ENCODE data around the gene UBN2.
"Not testable (repeated sequence)": the region's sequence is repeated elsewhere in the genome, so short reads cannot be mapped to it uniquely, and the experiment has no call there.

UBN2 gene

DNA sequence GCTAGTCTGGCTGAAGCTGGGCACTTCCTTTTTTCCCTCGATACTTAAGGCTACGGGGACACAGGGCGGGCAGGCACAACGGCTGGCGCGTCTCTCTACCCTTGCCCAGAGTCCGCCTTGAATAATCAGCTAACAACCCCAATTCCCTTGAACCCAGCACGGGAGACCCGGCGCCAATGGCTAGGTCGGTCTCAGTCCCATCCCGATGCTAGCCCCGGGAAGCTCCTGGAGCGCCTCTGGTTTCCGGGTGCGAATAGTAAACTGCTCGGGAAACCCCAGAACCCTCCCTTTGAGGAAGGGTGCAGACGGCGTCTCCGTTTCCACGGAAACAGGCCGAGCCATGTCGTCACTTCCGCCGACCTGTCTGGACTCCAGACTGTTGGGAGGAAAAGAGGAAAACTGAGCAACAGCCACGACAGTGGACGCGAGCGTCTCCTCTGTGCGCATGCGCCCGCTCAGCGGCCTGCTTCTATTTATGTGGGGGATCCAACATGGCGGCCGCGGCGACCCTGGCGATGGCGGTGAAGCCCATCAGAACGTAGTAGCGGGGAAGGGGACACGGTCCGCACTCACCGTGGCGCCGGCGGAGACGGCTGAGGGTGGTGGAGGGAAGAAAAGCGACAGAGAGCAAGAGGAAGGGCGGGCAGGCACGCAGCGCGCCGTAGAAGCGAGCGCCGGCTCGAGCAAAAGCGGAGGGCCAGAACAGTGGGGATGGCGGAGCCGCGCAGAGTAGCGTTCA is at the start of gene UBN2:
TSS of gene UBN2 (plus strand) at position 464 of the 739 bp plus-strand sequence. CDS start at position 712, 248 bp downstream.
- DNase-seq: peak; percentile 91 to 97

DNA sequence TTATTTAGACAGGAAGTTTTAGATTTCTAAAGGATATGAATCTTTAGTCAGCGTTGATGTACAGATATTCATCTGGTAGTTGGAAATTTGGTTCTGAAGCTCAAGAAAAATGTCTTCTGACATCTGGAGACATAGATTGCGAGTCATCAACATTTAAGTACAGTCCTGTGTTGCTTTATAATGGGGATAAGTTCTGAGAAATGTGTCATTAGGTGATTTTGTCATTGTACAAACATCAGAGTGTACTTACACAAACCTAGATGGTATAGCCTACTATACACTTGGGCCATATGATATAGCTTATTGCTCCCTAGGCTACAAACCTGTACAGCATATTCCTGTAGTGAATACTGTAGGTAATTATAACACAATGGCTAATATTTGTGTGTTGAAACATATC is 49.6 kb upstream of the UBN2 start:
- DNase-seq: no peak

DNA sequence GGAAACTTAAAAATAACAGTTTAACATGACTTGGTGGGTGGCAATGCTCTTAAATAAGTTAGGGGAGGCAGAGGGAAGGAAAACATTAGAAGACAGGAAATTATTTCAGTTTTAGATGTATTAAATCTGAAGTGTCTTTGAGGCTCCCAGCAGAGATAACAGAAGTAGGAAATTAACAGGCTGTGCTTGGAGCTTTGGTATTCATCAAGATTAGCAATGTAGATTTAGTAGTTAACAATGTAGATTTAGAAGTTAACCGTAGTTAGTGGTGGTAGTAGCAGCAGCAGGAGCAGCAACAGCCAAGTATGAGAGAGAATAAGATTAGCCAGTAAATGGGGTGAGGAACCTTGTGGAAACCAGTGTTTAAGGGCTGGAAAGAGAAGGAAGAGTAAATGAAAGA is 48.7 kb upstream of the UBN2 start:
- no peak for DNase-seq

DNA sequence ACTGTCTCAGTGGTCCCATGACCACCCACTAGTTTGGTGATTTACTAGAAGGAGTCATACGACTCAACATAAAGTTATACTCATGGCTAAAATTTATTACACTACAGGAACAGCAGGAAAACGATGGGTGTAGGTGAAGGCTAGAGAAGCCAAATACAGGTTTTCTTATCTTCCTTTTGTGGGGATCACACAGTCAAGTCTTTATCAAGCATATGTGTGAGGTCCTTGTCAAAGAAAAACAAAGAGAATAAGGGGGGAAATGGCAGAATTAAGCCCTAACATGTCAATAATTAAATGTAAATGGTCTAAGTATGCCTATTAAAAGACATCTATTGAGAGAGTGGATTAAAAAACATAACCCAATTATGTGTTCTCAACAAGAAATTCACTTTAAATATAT is 47.8 kb upstream of the UBN2 start:
- DNase-seq: no peak

DNA sequence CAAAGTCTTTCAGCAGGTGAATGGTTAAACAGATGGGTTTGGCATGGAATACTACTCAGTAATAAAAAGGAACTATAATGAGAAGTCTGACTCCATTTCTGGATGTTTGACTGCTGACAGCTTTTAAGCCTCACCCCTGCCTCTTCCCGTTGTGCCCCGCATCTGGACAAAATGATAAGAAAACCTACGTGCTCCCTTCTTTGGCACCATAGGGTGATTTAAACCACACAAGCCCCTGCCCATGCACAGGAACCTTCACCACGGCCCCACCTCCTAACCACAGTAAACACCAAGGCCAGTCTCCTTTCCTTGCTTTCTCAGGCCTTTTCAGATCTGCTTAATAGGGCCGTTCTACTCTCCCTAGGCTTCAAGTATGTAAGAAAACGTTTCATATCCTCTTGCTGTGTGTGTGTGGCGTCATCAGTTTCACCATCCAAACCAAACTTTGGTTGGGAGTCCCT is 47.1 kb upstream of the UBN2 start:
- no peak for DNase-seq

GRCh38 chr7:139186146-139186545 is 44.9 kb upstream of the UBN2 start:
- DNase-seq: no peak

DNA sequence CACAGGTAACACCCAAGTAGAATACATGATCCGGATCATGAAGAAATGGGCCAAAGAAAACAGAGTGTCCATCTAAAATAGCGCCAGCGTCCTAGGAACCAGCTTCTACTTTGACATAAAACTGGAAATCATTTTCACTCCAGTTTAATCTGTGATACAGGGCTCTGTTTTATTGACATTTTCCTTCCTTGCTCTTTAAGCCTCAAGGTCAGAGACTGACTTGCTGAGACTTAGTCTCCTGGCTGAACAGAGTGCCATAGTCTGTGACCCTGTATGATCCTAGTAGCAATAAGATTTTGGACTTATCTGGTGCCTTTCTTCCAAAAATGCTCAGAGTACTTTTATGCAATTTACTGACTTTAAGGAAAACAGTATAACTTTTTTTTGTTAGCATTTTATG is 41.7 kb upstream of the UBN2 start:
- DNase-seq: no peak

- DNase-seq: no peak
These were observed 38.9 kb upstream of the UBN2 start for GRCh38 chr7:139192014-139192706.

DNA sequence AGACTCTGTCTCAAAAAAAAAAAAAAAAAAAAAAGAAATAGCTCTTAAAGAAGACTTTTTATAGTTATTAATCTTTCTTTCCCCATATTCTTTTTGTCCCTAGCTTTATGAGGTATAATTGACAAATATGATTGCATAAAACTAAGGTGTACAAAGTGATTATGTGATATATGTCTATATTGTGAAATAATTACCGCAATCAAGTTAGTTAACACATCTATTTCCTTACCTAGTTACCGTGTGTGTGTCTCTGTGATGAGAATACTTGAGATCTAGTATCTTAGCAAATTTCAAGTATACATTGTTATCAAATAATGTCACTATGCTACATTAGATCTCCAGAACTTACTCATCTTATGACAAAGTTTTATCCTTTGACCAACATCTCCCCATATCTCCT is 30.7 kb upstream of the UBN2 start:
- DNase-seq: no peak

DNA sequence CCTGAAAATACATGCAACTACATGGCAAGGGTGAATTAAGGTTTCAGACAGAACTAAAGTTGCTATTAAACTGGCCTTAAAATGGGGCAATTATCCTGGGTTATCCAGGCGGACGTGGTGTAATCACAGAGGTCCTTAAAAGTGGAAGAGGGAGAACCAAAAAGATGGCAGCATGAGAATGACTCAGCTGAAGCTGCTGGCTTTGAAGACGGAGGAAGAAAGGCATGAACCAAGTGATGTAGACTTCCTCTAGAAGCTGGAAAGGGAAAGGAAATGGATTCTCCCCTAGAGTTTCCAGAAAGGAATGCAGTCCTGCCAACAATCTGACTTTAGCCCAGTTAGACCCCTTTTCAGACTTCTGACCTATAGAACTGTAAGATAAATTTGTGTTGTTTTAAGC is 27.0 kb upstream of the UBN2 start:
- DNase-seq: no peak

DNA sequence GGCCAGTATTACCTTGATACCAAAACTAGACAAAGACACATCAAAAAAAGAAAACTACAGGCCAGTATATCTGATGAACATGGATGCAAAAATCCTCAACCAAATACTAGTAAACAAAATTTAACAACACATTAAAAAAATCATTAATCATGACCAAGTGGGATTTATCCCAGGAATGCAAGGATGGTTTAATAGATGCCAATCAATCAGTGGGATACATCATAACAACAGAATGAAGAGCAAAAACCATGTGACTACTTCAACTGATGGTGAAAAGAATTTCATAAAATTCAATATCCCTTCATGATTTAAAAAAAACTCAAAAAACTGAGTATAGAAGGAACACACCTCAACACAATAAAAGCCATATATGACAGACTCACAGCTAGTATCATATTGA is 25.2 kb upstream of the UBN2 start:
- DNase-seq: no peak

DNA sequence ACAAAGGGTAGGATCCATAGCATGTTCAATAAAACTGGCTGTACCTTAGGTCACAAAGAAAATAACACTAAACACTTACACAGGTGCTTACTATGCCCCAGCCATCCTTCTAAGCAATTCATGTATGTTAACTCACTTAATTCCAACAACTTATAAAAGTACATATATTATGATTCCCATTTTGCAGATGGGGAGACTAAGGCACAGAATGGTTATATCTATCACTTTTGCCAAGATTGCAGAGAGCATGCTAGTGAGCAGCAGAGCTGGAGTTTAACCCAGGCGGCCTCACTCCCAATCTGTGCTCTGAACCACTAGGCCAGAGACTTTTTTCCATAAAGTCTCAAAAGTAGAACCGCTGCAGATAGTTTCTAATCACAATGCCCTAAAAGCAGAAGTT is 18.9 kb upstream of the UBN2 start:
- DNase-seq: no peak

- not testable (repeated sequence) for DNase-seq
These were observed 17.5 kb upstream of the UBN2 start for GRCh38 chr7:139213489-139213888.

DNA sequence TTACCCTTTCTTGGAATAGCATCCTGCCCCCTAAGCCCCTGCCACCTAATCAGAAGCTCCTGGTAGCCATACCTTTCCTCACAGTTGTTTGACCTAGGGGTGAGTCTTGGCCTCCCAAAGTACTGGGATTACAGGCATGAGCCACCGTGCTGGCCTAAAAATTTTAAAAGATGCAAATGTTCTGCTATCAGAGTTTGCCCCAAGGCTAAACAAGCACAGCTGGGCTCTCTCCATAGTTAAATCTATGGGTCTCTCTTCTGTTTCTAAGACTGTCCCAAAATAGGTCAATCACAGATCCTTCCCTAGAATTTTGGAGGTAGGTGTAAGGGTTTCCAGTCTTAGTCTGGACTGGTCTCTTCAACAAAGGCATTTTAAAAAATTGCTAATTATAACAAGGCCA is 12.9 kb upstream of the UBN2 start:
- no peak for DNase-seq

DNA sequence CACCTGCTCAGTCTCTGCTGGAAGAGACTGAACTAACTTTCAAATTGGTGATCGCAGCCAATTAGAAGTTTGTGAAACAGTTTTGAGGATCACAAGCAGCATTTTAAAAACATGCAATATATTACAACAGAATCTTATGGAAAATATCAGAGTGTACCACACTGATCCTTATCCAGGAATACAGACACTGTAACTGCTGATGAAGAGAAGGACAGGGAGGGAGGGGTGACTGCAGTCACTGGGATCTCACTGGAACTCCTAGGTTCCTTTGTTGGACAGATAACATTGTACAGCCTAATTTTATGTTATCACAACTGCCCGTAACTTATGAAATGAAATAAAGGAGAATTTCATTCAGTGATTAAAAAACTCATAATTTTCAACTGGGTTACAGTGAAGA is 6.8 kb upstream of the UBN2 start:
- no peak for DNase-seq

DNA sequence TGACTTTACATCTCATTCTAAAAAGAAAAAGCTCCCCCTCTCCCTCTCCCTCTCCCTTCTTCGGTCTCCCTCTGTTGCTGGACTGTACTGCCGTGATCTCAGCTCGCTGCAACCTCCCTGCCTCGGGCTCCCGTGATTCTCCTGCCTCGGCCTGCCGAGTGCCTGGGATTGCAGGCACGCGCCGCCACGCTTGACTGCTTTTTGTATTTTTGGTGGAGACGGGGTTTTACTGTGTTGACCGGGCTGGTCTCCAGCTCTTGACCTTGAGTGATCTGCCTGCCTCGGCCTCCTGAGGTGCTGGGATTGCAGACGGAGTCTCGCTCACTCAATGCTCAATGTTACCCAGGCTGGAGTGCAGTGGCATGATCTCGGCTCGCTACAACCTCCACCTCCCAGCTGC is 6.2 kb upstream of the UBN2 start:
- DNase-seq: not testable (repeated sequence)

- DNase-seq: not testable (repeated sequence)
These were observed 5.5 kb upstream of the UBN2 start for GRCh38 chr7:139225286-139226157.

DNA sequence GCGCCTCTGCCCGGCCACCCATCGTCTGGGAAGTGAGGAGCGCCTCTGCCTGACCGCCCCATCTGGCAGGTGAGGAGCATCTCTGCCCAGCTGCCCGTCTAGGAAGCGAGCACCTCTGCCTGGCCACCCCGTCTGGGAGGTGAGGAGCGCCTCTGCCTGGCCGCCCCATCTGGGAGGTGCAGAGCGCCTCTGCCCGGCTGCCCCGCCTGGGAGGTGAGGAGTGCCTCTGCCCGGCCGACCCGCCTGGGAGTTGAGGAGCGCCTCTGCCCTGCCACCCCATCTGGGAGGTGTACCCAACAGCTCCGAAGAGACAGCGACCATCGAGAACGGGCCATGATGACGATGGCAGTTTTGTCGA is 4.9 kb upstream of the UBN2 start:
- not testable (repeated sequence) for DNase-seq

DNA sequence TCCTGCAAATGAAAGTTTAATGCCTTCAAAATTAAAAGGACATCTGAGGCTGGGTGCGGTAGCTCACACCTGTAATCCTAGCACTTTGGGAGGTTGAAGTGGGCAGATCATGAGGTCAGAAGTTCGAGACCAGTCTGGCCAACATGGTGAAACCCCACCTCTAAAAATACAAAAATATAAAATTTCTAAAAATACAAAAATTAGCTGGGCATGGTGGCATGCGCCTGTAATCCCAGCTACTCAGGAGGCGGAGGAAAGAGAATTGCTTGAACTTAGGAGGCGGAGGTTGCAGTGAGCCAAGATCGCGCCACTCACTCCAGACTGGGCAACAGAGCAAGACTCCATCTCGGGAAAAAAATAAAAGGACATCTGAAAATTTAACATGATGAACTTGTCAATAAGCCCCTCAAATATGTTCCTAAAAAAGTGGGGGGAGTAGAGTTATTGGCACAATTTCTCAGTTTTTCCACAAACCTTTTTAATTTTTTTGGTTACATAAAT is 4.0 kb upstream of the UBN2 start:
- not testable (repeated sequence) for DNase-seq

- DNase-seq: no peak
These were observed 1.0 kb upstream of the UBN2 start for GRCh38 chr7:139230023-139230422.

GRCh38 chr7:139230484-139230773 is 608 bp upstream of the UBN2 start:
- no peak for DNase-seq

DNA sequence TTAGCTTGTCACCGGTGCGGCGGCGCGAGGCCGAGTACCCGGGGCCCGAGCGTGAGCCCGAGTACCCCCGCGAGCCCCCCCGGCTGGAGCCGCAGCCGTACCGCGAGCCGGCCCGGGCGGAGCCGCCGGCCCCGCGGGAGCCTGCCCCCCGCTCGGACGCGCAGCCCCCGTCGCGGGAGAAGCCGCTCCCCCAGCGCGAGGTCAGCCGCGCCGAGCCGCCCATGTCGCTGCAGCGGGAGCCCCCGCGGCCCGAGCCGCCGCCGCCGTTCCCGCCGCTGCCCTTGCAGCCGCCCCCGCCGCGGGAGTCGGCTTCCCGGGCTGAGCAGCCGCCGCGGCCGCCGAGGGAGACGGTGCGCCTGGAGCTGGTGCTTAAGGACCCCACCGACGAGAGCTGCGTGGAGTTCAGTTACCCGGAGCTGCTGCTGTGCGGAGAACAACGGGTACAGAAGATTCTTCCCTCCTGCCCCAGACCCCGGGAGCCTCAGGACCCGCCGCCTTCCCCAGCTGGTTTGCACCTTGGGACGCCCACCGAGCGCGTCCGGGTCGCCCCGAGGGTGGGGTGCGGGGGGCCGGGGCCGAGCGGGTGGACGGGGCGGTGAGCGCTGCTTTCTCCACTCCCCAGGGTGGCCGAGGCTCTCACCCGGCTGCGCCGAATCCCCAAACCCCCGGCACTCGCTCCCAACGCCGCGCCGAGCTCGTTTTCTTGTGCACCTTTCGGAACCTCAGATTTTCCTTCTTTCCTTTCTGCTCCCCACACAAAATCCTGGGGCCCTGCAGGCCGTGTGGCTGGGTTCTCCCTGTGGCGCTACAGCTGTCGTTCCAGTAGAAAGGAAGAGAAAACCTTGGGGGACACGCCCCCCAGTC is 708 bp downstream of the UBN2 start:
- no peak for DNase-seq

GRCh38 chr7:139232377-139232717 is 1.3 kb downstream of the UBN2 start:
- DNase-seq: no peak
